Keratinocyte (primary cell): ENCODE results near the gene IQGAP3. TPM values are rescaled to one million over a fixed set of nuclear protein-coding genes. Genes with fewer than 3 reads are reported as not detected.

Experiments
- DNase-seq: peaks from one replicate; pipeline ENCODE4 v3.0.0-alpha.2; 2011; ENCODE audit warnings: low read depth, missing footprints, low spot score
- FAIRE-seq: peaks from 2 replicates; lab custom pipeline; 2011; peaks lifted over from hg19 to GRCh38; lab: Jason Lieb, UNC
- H2AFZ ChIP-seq: 2 replicates; pipeline ENCODE4 v1.6.0; 2012; ENCODE audit warnings: low read length, control low read depth, inconsistent platforms; ENCODE audit not compliant: control insufficient read depth
- H3K27ac ChIP-seq: 2 replicates; pipeline ENCODE4 v1.5.1; 2011; ENCODE audit warnings: low read length; ENCODE audit not compliant: control insufficient read depth, insufficient read depth
- H3K27me3 ChIP-seq: 3 replicates; pipeline ENCODE4 v1.6.0; 2011; ENCODE audit warnings: low read length; ENCODE audit not compliant: control insufficient read depth, insufficient read depth; ENCODE audit errors: extremely low read depth
- H3K36me3 ChIP-seq, 2 experiments: 2 replicates in 1 of 2; 3 replicates in 1 of 2; pipeline ENCODE4 v1.5.1; 2011; ENCODE audit warnings: low read length in 2 of 2, mild to moderate bottlenecking in 1 of 2; ENCODE audit not compliant: control insufficient read depth in 2 of 2, insufficient read depth in 2 of 2; ENCODE audit errors: extremely low read depth in 1 of 2
- H3K4me1 ChIP-seq: 3 replicates; pipeline ENCODE4 v1.5.1; 2011; ENCODE audit warnings: low read length; ENCODE audit not compliant: control insufficient read depth, insufficient read depth; ENCODE audit errors: extremely low read depth
- H3K4me2 ChIP-seq: 3 replicates; pipeline ENCODE4 v1.6.0; 2011; ENCODE audit warnings: low read depth, low read length; ENCODE audit not compliant: control insufficient read depth, insufficient read depth; ENCODE audit errors: extremely low read depth
- H3K4me3 ChIP-seq, 3 experiments: fragments of 200-600 bp in 1 of 3; sonication (generic) in 1 of 3; 2 replicates in 2 of 3; 3 replicates in 1 of 3; pipeline ENCODE4 v1.5.1; 2011 to 2016; ENCODE audit warnings: low read length in 3 of 3, mild to moderate bottlenecking in 3 of 3, control low read depth in 2 of 3, inconsistent platforms in 1 of 3, low read depth in 1 of 3, mixed read lengths in 1 of 3, mixed run types in 1 of 3, moderate library complexity in 1 of 3; ENCODE audit not compliant: control insufficient read depth in 2 of 3, insufficient read depth in 2 of 3; ENCODE audit errors: extremely low read depth in 1 of 3
- H3K79me2 ChIP-seq: 2 replicates; pipeline ENCODE4 v1.6.0; 2012; ENCODE audit warnings: low read length; ENCODE audit not compliant: control insufficient read depth, insufficient read depth
- H3K9ac ChIP-seq: 3 replicates; pipeline ENCODE4 v1.6.0; 2011; ENCODE audit warnings: low read length; ENCODE audit not compliant: control insufficient read depth, insufficient read depth; ENCODE audit errors: extremely low read depth
- H3K9me1 ChIP-seq: 3 replicates; pipeline ENCODE4 v1.6.0; 2011; ENCODE audit warnings: low read length; ENCODE audit not compliant: control insufficient read depth, insufficient read depth; ENCODE audit errors: extremely low read depth
- H3K9me3 ChIP-seq: 2 replicates; pipeline ENCODE4 v1.5.1; 2012; ENCODE audit warnings: low read depth, low read length; ENCODE audit not compliant: control insufficient read depth
- H4K20me1 ChIP-seq: 3 replicates; pipeline ENCODE4 v1.6.0; 2011; ENCODE audit warnings: low read length; ENCODE audit not compliant: control insufficient read depth, insufficient read depth; ENCODE audit errors: extremely low read depth
- EZH2 ChIP-seq: IDR thresholded peaks from one replicate; pipeline ENCODE4 v1.6.1; 2012; ENCODE audit warnings: inconsistent platforms, mild to moderate bottlenecking, low read length, moderate library complexity
- dilution Hi-C: fragments of 300-500 bp; cut with MboI; formaldehyde crosslinking; loops from one replicate; pipeline ENCODE4 v1.7.0; 2020; ENCODE audit warnings: low sequenced_read_pairs; ENCODE audit not compliant: extremely low pct_ligation_motif_present
- polyA plus RNA-seq, 5 experiments: library from polyadenylated mRNA; depleted of rRNA in 3 of 5; stranded (reverse) in 3 of 5; stranded (forward) in 1 of 5; unstranded in 1 of 5; fragments of >200 nt; gene quantifications; 1 replicate in 1 of 5; 2 replicates in 3 of 5; 3 replicates in 1 of 5; pipeline versions ENCODE4 v1.2.1 to v1.2.3, GENCODE V29; 2011 to 2012; ENCODE audit warnings: missing spikeins in 2 of 5, low read depth in 1 of 5, low replicate concordance in 1 of 5
- TF ChIP-seq, protein P1 (sequence below), 3 experiments: IDR thresholded peaks in 1 of 3; conservative IDR thresholded peaks in 1 of 3; optimal IDR thresholded peaks in 1 of 3; 2 replicates in 2 of 3; 3 replicates in 1 of 3; pipeline versions ENCODE3 to v1.5.1; 2011; ENCODE audit warnings: low read length in 3 of 3, mild to moderate bottlenecking in 3 of 3, moderate library complexity in 2 of 3, control low read depth in 1 of 3, inconsistent platforms in 1 of 3; ENCODE audit not compliant: insufficient read depth in 2 of 3; ENCODE audit errors: extremely low read depth in 1 of 3

The IQGAP3 gene
- polyA plus RNA-seq, 1 donor (not counting 4 experiments of a cell fraction or from before 2014, with no cell fraction given) = 5.3 TPM

DNA sequence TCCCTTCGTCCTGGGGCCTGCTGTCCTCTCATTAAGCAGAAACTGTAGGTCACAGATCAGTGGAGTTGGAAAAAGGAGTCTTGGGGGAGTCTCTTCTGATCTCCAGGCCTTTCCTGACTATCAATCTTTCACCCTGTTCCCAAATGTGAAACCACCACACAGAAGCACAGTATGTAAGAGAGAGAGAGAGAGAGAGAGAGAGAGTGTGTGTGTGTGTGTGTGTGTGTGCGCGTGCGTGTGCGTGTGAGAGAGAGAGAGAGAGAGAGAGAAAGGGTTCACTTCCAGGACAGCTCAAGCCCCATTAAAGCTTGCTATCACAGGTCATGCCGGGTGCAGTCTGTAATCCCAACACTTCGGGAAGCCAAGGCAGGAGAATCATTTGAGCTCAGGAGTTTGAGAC lies 5.7 kb upstream of the IQGAP3 start:
- Histone ChIP-seq H2AFZ (no peak overlapping the region), H3K4me2 (no peak overlapping the region)
- dilution Hi-C loops = no loop called here

GRCh38 chr1:156577550-156577949 lies 5.2 kb upstream of the IQGAP3 start:
- Histone ChIP-seq H3K36me3 (no peaks in the 10 kb centered on the region), H3K4me3 (no peak overlapping the region), H3K4me1 (peaks cover 4% of the 10 kb centered on the region), H3K9me1 (no peaks in the 10 kb centered on the region), H3K27ac (no peak overlapping the region), H3K4me2 (no peak overlapping the region), H3K9ac (no peak overlapping the region), H3K9me3 (no peaks in the 10 kb centered on the region), H2AFZ (no peak overlapping the region), H4K20me1 (no peaks in the 10 kb centered on the region), H3K27me3 (no peaks in the 10 kb centered on the region), H3K79me2 (no peaks in the 10 kb centered on the region)
- dilution Hi-C loops = no loop called here
- FAIRE-seq (no peak), DNase-seq (no peak)
- TF ChIP-seq, protein P1, sequence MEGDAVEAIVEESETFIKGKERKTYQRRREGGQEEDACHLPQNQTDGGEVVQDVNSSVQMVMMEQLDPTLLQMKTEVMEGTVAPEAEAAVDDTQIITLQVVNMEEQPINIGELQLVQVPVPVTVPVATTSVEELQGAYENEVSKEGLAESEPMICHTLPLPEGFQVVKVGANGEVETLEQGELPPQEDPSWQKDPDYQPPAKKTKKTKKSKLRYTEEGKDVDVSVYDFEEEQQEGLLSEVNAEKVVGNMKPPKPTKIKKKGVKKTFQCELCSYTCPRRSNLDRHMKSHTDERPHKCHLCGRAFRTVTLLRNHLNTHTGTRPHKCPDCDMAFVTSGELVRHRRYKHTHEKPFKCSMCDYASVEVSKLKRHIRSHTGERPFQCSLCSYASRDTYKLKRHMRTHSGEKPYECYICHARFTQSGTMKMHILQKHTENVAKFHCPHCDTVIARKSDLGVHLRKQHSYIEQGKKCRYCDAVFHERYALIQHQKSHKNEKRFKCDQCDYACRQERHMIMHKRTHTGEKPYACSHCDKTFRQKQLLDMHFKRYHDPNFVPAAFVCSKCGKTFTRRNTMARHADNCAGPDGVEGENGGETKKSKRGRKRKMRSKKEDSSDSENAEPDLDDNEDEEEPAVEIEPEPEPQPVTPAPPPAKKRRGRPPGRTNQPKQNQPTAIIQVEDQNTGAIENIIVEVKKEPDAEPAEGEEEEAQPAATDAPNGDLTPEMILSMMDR (optimal IDR thresholded peaks at IDR 0.05 in 1 of 3, IDR thresholded peaks at IDR 0.05 in 1 of 3, conservative IDR thresholded peaks at IDR 0.05 in 1 of 3; ENCODE audit: extremely low read depth in 1 of 3, insufficient read depth in 2 of 3, low read length in 3 of 3) = no peak
- no peak for TF ChIP-seq EZH2

More for the DNA sequence above, 5.7 kb upstream of the IQGAP3 start:
- Histone ChIP-seq H3K4me1 (no peaks in the 10 kb centered on the region), H3K9ac (no peak overlapping the region), H3K4me3 (no peak overlapping the region), H3K9me3 (no peaks in the 10 kb centered on the region), H3K27ac (no peak overlapping the region), H3K79me2 (no peaks in the 10 kb centered on the region), H3K36me3 (no peaks in the 10 kb centered on the region), H3K9me1 (no peaks in the 10 kb centered on the region), H4K20me1 (no peaks in the 10 kb centered on the region), H3K27me3 (no peaks in the 10 kb centered on the region)
- no peak for FAIRE-seq
- no peak for DNase-seq
- no peak for TF ChIP-seq EZH2
- TF ChIP-seq, protein P1 (optimal IDR thresholded peaks at IDR 0.05 in 1 of 3, IDR thresholded peaks at IDR 0.05 in 1 of 3, conservative IDR thresholded peaks at IDR 0.05 in 1 of 3; ENCODE audit: extremely low read depth in 1 of 3, insufficient read depth in 2 of 3, low read length in 3 of 3) = no peak
